Kidney (tissue), 14 donors: ENCODE results near the gene ARFRP1. TPM values are rescaled to one million over a fixed set of nuclear protein-coding genes. Genes with fewer than 3 reads are reported as not detected.
"Not testable (repeated sequence)": the region's sequence is repeated elsewhere in the genome, so short reads cannot be mapped to it uniquely, and the experiment has no call there.

Source experiments
- DNase-seq, 5 donors: peaks; one replicate each; pipeline ENCODE4 v3.0.0-alpha.2; 2013 to 2020
- FAIRE-seq: peaks from 2 replicates; lab custom pipeline; 2012; peaks lifted over from hg19 to GRCh38; lab: Jason Lieb, UNC
- H3K27ac ChIP-seq, 2 donors: one replicate each; pipeline ENCODE4 v1.7.0; 2013; ENCODE audit warnings: low read depth in 2 of 2, low read length in 2 of 2, inconsistent platforms in 1 of 2
- H3K27me3 ChIP-seq: one replicate; pipeline ENCODE4 v1.7.1; 2013; ENCODE audit warnings: low read length, inconsistent platforms; ENCODE audit not compliant: control insufficient read depth, insufficient read depth
- H3K36me3 ChIP-seq, 3 donors: one replicate each; pipeline versions ENCODE4 v1.7.0 to v1.7.1; 2013; ENCODE audit warnings: low read length in 3 of 3, control low read depth in 1 of 3, inconsistent platforms in 1 of 3; ENCODE audit not compliant: insufficient read depth in 3 of 3, control insufficient read depth in 2 of 3
- H3K4me1 ChIP-seq, 3 donors: one replicate each; pipeline versions ENCODE4 v1.7.0 to v1.7.1; 2013; ENCODE audit warnings: low read length in 3 of 3, inconsistent platforms in 1 of 3, low read depth in 1 of 3; ENCODE audit not compliant: control insufficient read depth in 2 of 3, insufficient read depth in 2 of 3
- H3K4me3 ChIP-seq, 3 donors: one replicate each; pipeline versions ENCODE4 v1.7.0 to v1.8.1; 2013; ENCODE audit warnings: low read length in 3 of 3, control low read depth in 1 of 3, inconsistent platforms in 1 of 3
- H3K9ac ChIP-seq, 3 donors: one replicate each; pipeline versions ENCODE4 v1.7.0 to v1.7.1; 2013; ENCODE audit warnings: low read length in 3 of 3, control low read depth in 1 of 3, inconsistent platforms in 1 of 3
- H3K9me3 ChIP-seq, 3 donors: one replicate each; pipeline versions ENCODE4 v1.7.0 to v1.7.1; 2013; ENCODE audit warnings: low read length in 3 of 3, control low read depth in 1 of 3, inconsistent platforms in 1 of 3; ENCODE audit not compliant: control insufficient read depth in 2 of 3, insufficient read depth in 1 of 3
- CTCF ChIP-seq: IDR thresholded peaks from 3 replicates; pipeline ENCODE4 v1.5.1; 2012; ENCODE audit warnings: mild to moderate bottlenecking, moderate library complexity, borderline replicate concordance; ENCODE audit not compliant: insufficient read depth; ENCODE audit errors: extremely low read depth
- intact Hi-C: fragments of 100-400 bp; cut with DNase I; formaldehyde crosslinking; loops from one replicate; pipeline ENCODE4 v1.11.1; 2022
- polyA plus RNA-seq: library from polyadenylated mRNA; stranded (reverse); fragments of 350-450 nt; fragmentation: Illumina TruSeq; extraction: RNeasy Lipid Tissue Mini Kit (QIAGEN cat#74804); gene quantifications from one replicate; pipeline ENCODE4 v1.2.3, GENCODE V29; 2014; ENCODE audit warnings: low read depth, low replicate concordance; ENCODE audit not compliant: insufficient read depth
- total RNA-seq: library from RNA; stranded (reverse); fragmentation: NEBNext Ultra II Directional; extraction: Animal tissue kit (Norgen Biotek cat#: 25700); gene quantifications from one replicate; pipeline ENCODE4 v1.2.1, GENCODE V29; 2021
- donor health status: control.
- donor health status: control.
- donor health status: control.
- donor health status: control.
- donor health status: control.
- donor health status: DM: yes; HTN: yes; CAD: no.
- donor health status: Normal renal cell carcinoma (clear cell type).

ARFRP1 gene
- total and polyA plus RNA-seq, 2 donors from 2014 or later: 60.6 to 71.2 TPM

GRCh38 chr20:63661959-63662812, 45.6 kb downstream of the ARFRP1 start:
- intact Hi-C loops: no loop called here
- H3K9me3 ChIP-seq: no peaks in the 10 kb centered on the region
- no peaks in the 10 kb centered on the region for H3K27me3 ChIP-seq
- no peak overlapping the region for H3K27ac ChIP-seq
- DNase-seq (peak in 1 of 5 donors; percentile 69), FAIRE-seq (no peak)
- H3K4me3 ChIP-seq: no peak overlapping the region
- TF ChIP-seq CTCF: no peak
- H3K36me3 ChIP-seq: peaks cover 0 to 11% (median 9%) of the 10 kb centered on the region in 3 donors
- H3K9ac ChIP-seq: no peak overlapping the region
- peaks cover 0 to 13% (median 0%) of the 10 kb centered on the region in 3 donors for H3K4me1 ChIP-seq

DNA sequence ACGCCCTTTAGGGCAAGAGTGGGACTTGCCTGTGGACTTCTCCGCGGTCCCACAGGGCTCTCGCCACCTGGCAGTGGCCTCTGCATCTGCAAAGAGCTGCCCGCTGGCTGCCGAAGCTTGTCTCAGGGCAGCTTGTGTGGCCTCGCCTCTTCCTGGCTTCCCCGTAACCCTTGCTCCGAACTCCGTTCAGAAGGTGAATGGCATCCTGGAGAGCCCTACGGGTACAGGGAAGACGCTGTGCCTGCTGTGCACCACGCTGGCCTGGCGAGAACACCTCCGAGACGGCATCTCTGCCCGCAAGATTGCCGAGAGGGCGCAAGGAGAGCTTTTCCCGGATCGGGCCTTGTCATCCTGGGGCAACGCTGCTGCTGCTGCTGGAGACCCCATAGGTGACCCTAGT, 46.7 kb downstream of the ARFRP1 start:
- no peak for TF ChIP-seq CTCF
- Histone ChIP-seq H3K36me3 (peaks cover 0 to 11% (median 6%) of the 10 kb centered on the region in 3 donors), H3K9me3 (no peaks in the 10 kb centered on the region), H3K4me1 (peaks cover 0 to 14% (median 0%) of the 10 kb centered on the region in 3 donors), H3K9ac (no peak overlapping the region), H3K27ac (no peak overlapping the region), H3K4me3 (no peak overlapping the region), H3K27me3 (no peaks in the 10 kb centered on the region)
- FAIRE-seq (no peak), DNase-seq (no peak)
- intact Hi-C loops: no loop called here

DNA sequence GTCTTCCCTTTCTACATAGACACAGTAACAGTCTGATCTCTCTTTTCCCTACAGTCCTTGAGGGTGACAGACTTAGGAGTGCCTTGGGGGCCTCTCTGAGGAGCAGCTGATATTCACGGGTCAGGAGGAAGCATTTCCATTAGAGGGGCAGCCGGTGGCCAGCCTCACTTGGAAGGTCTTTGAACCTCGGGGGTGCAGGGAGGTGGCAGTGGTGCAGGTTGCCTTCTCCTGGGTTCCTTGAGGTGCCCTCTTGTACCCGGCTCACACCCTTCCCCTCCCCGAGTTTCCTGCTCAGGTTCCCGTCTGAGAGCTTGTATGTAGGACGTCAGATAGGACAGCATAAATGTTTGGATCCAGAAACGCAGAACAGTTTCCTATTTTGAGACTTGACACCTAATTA, 47.2 kb downstream of the ARFRP1 start:
- no peak for DNase-seq
- TF ChIP-seq CTCF: no peak
- Histone ChIP-seq H3K4me1 (peaks cover 0 to 14% (median 0%) of the 10 kb centered on the region in 3 donors), H3K9me3 (no peaks in the 10 kb centered on the region), H3K27me3 (no peaks in the 10 kb centered on the region), H3K36me3 (peaks cover 0 to 11% (median 4%) of the 10 kb centered on the region in 3 donors), H3K4me3 (no peak overlapping the region), H3K27ac (no peak overlapping the region), H3K9ac (no peak overlapping the region)
- FAIRE-seq: no peak
- intact Hi-C loops: no loop called here

DNA sequence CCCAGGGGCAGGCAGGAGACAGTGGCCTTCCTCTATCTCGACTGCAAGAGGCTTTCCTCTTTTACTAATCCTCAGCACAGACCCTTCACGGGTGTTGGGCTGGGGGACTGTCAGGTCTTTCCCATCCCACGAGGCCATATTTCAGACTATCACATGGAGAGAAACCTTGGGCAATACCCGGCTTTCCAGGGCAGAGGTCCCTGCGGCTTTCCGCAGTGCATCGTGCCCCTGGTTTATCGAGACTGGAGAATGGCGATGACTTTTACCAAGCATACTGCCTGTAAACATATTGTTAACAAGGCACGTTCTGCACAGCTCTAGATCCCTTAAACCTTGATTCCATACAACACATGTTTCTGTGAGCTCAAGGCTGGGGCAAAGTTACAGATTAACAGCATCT, 47.6 kb downstream of the ARFRP1 start:
- DNase-seq, FAIRE-seq, H3K9ac ChIP-seq, intact Hi-C loops, H3K9me3 ChIP-seq, H3K4me3 ChIP-seq, H3K27me3 ChIP-seq, H3K27ac ChIP-seq: not testable (repeated sequence)
- Histone ChIP-seq H3K36me3 (peaks cover 0 to 11% (median 4%) of the 10 kb centered on the region in 3 donors), H3K4me1 (peaks cover 0 to 16% (median 0%) of the 10 kb centered on the region in 3 donors)
